Epithelial cell of proximal tubule (primary cell): ENCODE data around the gene SLC25A12. TPM values are rescaled to one million over a fixed set of nuclear protein-coding genes. Genes with fewer than 3 reads are reported as not detected.

Experiments used
- DNase-seq: peaks from one replicate; pipeline ENCODE4 v3.0.0-alpha.2; 2011; ENCODE audit warnings: low read depth
- H3K4me3 ChIP-seq: 2 replicates; pipeline ENCODE4 v1.5.1; 2011; ENCODE audit warnings: low read depth, mild to moderate bottlenecking, low read length
- total RNA-seq: library from RNA; depleted of rRNA; stranded (reverse); fragments of >200 nt; gene quantifications from 2 replicates; pipeline ENCODE4 v1.2.3, GENCODE V29; 2015
- TF ChIP-seq, protein P1 (sequence below): conservative IDR thresholded peaks from 2 replicates; pipeline ENCODE4 v1.5.1; 2012; ENCODE audit warnings: low read depth, mild to moderate bottlenecking, low read length

The SLC25A12 gene
- total RNA-seq, 1 donor from 2014 or later: 8.6 TPM

GRCh38 chr2:171847627-171848026 lies 46.4 kb downstream of the SLC25A12 start:
- TF ChIP-seq, protein P1, sequence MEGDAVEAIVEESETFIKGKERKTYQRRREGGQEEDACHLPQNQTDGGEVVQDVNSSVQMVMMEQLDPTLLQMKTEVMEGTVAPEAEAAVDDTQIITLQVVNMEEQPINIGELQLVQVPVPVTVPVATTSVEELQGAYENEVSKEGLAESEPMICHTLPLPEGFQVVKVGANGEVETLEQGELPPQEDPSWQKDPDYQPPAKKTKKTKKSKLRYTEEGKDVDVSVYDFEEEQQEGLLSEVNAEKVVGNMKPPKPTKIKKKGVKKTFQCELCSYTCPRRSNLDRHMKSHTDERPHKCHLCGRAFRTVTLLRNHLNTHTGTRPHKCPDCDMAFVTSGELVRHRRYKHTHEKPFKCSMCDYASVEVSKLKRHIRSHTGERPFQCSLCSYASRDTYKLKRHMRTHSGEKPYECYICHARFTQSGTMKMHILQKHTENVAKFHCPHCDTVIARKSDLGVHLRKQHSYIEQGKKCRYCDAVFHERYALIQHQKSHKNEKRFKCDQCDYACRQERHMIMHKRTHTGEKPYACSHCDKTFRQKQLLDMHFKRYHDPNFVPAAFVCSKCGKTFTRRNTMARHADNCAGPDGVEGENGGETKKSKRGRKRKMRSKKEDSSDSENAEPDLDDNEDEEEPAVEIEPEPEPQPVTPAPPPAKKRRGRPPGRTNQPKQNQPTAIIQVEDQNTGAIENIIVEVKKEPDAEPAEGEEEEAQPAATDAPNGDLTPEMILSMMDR: no peak
- no peak overlapping the region for H3K4me3 ChIP-seq
- no peak for DNase-seq

DNA sequence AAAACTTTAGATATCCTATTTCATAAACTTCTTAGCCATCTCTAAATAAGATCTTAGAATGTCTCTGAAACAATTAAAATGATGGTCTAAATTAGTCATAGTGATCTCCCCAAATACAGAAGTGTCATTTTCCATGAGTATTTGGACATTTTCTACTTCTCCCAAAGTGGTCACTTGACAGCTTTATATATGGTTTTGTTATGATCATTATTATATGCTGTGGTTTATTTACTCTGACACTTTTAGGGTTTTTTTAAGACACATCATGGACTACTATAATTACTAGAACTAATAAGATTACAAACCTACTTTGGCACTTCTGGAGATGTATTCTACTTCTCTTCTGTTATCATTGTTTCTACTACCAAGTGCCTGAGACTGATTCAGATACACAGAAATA lies 47.1 kb downstream of the SLC25A12 start:
- TF ChIP-seq, protein P1: no peak
- no peak overlapping the region for H3K4me3 ChIP-seq
- no peak for DNase-seq

DNA sequence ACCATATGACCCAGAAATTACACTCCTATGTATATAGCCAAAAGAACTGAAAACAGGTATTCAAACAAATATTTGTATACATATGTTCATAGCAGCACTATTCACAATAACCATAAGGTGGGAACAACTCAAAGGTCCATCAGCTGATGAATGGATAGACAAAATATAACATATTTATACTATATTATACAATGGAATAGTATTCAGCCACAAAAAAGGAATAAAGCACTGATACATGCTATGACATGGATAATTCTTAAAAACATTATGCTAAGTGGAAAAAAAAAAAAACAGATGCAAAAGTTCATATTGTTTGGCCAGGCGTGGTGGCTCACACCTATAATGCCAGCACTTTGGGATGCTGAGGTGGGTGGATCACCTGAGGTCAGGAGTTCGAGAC lies 52.0 kb downstream of the SLC25A12 start:
- no peak for DNase-seq
- TF ChIP-seq, protein P1: no peak
- no peak overlapping the region for H3K4me3 ChIP-seq

DNA sequence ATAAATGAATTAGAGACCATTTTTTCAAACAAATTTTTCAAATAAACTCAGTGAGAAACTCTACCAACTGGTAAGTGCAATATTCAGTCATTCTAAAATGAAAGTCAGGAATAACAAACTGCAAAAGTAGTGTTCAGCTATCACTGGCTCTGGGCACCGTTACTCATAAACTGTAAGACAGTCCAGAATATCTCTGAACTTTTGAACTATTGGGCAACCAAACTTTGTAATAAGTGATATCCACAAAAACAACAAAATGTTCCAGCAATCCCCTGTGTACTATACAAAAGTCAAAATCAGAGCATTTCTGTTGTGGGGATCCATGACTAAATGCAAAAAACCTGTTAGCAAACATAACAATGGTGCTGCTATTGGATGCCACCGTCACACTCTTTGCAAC lies 56.3 kb downstream of the SLC25A12 start:
- TF ChIP-seq, protein P1: no peak
- no peak for DNase-seq
- H3K4me3 ChIP-seq: no peak overlapping the region

- H3K4me3 ChIP-seq: no peak overlapping the region
- DNase-seq: no peak
- TF ChIP-seq, protein P1: no peak
Measured at GRCh38 chr2:171836146-171836910, 57.7 kb downstream of the SLC25A12 start.

DNA sequence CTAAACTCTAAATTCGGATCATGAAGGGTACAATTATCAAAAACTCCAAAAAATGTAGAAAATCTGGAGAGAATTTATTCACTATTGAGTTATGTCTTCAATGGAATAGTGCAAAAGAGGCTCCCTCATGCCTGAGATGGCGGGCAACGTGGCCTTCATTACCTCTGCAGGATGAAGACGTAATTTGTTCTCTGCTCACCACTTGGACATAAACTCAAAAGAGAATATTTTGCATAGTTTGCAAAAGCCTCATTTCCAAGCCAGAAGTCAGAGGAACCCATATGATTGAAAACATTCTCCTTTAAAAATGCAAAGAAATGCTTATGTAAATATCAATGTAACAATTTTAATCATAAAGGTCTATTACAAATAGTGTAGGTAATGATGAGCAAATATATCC lies 58.7 kb downstream of the SLC25A12 start:
- no peak for DNase-seq
- TF ChIP-seq, protein P1: no peak
- H3K4me3 ChIP-seq: no peak overlapping the region

GRCh38 chr2:171834286-171834685 lies 59.8 kb downstream of the SLC25A12 start:
- no peak for DNase-seq
- TF ChIP-seq, protein P1: no peak
- H3K4me3 ChIP-seq: no peak overlapping the region
